Inflammatory macrophage treated with lipopolysaccharide for 4 hours (primary cell): ENCODE measurements around the gene WDR83.
"Not testable (repeated sequence)": the region's sequence is repeated elsewhere in the genome, so short reads cannot be mapped to it uniquely, and the experiment has no call there.

Experiments used
- DNase-seq: peaks from one replicate; pipeline ENCODE4 v3.0.0-alpha.2; 2020

The WDR83 gene, protein sequence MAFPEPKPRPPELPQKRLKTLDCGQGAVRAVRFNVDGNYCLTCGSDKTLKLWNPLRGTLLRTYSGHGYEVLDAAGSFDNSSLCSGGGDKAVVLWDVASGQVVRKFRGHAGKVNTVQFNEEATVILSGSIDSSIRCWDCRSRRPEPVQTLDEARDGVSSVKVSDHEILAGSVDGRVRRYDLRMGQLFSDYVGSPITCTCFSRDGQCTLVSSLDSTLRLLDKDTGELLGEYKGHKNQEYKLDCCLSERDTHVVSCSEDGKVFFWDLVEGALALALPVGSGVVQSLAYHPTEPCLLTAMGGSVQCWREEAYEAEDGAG

DNA sequence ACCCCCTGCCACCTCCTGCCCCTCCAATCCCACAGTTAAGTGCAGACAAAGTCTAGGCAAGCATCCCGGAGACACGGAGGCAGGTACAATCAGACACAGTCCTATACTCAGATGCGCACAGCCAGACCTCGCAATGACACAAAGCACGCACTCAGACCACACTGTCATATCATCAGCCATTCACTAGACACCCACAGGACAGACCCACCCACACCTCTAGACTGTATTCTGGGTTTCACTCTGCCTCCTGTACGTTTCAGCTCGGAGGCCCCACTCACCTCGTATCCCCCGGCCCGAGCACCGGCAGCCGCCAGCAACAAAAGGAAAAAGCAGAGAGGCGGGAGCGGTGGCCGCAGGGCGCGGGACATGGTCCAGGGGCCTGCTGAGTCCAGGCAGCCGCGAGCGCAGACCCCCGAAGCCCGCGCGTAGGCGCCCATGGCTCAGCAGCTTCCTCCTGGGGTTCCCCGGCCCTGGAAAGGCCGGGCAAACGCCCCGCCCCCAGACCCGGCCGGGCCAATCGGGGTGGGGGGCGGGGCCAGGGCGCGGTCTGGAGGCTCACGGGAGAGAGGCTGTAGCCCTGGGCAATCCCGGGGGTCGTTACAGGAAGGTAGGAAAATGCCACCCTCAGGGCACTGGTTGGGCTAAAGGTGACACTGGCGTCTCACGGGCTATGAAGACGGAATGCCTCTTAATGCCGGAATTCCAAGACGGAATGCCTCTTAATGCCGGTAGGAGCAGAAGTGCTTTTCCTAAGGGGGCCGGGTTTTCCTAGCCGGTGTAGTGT lies at the start of gene WDR83, which contains the start of gene MAN2B1:
TSS of gene WDR83 (plus strand) at position 543 of the 784 bp plus-strand sequence. CDS start 2,984 bp downstream, outside the sequence.
TSS of gene MAN2B1 (minus strand) at position 478 of the 784 bp plus-strand sequence. CDS start at position 437, 41 bp downstream.
- peak; percentile 91 for DNase-seq

DNA sequence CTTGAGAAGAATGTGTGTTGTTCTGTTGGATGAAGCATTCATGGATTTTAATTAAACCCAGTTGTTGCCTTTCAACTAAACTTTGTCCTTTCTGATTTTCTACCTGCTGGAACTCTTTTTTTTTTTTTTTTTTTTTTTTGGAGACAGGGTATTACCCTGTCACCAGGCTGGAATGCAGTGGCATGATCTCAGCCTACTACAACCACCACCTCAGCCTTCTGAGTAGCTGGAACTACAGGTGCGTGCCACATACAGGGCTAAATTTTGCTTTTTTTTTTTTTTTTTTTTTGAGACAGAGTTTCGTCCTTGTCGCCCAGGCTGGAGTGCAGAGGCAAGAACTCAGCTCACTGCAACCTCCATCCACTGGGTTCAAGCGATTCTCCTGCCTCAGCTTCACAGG lies 49.0 kb upstream of the WDR83 start:
- no peak for DNase-seq

DNA sequence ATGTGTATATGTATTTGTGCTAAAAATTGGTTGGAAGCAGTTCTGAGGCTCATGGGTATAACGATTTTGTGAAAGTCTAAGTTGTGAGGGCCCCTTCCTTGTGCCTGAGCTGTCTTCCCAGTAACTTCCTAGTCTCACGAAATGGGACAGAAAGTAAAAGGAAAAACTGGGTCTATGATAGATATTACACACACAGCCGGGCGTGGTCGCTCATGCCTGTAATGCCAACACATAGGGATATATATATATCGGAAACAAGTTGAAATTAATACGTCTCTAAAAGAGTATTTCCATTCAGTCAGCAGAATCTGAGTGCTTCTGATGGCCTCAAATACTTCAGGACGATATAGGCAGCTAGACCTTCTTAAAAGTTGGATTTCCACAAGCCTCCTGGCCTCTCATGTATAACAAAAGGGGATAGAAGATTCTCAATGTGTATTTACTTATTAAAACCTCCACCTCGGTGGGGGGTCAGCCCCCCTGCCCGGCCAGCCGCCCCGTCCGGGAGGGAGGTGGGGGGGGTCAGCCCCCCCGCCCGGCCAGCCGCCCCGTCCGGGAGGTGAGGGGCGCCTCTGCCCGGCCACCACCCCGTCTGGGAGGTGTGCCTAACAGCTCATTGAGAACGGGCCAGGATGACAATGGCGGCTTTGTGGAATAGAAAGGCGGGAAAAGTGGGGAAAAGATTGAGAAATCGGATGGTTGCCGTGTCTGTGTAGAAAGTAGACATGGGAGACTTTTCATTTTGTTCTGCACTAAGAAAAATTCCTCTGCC lies 45.2 kb upstream of the WDR83 start:
- DNase-seq, result peak; percentile 61

DNA sequence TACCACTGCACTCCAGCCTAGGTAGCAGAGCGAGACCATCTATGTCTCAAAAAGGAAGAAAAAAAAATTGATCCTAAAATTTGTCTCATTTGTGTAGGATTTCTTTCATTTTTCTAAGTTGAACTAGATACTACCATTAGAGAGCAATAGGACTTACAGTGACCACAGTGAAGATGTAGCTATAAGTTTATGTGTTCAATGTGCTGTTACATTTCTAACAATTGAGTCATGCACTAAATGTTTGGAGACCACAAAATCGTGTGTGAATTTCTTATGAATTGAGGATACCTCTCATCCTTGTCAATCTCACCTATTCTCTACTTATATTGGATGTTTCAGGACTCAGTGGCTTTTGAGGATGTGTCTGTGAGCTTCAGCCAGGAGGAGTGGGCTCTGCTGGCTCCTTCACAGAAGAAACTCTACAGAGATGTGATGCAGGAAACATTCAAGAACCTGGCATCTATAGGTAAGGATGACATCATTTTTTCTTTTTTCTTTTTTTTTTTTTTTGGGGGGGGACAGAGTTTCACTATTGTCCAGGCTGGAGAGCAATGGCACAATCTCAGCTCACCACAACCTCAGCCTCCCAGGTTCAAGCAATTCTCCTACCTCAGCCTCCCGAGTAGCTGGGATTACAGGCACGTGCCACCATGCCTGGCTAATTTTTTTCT lies 43.1 kb upstream of the WDR83 start:
- no peak for DNase-seq

DNA sequence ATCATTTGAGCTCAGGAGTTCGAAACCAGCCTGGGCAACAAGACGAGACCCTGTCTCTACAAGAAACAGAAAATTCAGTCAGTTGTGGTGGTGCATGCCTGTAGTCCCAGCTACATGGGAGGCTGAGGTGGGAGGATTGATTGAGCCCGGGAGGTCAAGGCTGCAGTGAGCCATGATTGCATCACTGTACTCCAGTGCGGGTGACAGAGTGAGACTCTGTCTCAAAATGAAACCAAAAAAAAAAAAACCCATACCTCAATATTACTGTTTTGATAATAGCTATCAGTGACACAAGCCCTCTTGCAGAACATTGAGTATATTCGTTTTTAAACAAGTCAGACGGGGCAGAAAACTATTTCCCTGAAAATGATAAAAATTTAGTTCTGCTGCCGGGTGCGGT lies 39.6 kb upstream of the WDR83 start:
- DNase-seq, result no peak

DNA sequence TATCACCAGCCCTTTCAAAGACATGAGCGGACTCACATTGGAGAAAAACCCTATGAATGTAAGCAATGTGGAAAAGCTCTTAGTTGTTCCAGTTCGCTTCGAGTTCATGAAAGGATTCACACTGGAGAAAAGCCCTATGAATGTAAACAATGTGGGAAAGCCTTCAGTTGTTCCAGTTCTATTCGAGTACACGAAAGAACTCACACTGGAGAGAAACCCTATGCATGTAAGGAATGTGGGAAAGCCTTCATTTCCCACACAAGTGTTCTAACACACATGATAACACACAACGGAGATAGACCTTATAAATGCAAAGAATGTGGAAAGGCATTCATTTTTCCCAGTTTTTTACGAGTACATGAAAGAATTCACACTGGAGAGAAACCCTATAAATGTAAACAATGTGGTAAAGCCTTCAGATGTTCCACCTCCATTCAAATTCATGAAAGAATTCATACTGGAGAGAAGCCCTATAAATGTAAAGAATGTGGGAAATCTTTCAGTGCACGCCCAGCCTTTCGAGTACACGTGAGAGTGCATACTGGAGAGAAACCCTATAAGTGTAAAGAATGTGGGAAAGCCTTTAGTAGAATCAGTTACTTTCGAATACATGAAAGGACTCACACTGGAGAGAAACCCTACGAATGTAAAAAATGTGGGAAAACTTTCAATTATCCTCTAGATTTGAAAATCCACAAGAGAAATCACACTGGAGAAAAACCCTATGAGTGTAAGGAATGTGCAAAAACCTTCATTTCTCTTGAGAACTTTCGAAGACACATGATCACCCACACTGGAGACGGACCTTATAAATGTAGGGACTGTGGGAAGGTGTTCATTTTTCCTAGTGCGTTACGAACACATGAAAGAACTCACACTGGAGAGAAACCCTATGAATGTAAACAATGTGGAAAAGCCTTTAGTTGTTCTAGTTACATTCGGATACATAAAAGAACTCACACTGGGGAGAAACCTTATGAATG lies 38.3 kb upstream of the WDR83 start:
- DNase-seq, result no peak

DNA sequence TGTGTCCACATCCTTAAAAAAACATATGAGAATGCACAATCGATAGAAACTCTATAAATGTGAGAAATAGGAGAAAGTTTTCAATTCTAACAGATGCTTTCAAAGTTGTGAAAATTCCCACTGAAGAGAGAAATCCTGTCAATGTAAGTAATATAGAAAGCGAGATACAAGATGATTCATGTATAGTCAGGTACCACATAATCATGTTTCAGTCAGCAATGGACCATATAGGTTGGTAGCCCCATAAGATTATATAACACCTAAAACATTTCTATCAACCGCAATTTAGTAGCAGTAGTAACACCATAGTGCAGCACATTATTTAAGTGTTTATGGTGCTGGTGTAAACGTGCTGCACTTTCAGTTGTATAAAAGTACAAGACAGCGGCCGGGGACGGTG lies 37.4 kb upstream of the WDR83 start:
- no peak for DNase-seq

DNA sequence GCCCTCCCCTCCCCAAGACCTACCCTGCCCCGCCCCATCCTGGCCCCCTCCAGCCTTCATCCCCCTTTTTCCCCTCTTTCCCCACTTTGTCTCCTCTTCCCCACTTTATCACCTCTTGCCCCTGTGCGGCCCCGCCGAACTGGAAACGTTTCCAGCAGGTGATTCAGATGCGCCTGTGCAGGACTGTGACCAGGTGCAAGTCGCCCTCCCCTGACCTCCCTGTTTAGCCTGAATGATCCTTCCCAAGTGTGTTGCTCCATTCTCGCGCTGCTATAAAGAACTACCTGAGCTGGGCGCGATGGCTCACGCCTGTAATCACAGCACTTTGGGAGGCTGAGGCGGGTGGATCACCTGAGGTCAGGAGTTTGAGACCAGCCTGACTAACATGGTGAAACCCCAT lies 30.0 kb upstream of the WDR83 start:
- no peak for DNase-seq

DNA sequence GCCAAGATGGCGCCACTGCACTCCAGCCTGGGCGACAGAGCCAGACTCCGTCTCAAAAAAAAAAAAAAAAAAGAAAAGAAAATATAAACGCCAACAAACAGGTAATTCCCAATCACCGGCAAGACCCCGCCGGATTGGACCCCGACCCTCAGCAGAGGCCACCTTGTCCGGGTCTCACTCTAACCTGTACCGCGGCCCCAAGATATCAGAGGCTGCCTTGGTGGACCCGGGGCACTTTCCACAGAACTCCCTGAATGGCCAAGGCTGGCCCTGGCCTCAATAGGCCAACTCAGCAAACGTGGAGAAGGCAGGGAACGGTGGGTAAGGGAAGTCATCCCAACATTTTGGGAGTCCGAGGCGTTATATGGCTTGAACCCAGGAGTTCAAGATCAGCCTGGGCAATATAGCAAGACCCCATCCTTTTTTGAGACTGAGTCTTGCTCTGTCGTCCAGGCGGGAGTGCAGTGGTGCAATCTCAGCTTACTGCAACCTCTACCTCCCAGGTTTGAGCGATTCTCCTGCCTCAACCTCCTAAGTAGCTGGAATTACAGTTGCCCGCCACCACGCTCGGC lies 27.9 kb upstream of the WDR83 start:
- DNase-seq, result no peak

DNA sequence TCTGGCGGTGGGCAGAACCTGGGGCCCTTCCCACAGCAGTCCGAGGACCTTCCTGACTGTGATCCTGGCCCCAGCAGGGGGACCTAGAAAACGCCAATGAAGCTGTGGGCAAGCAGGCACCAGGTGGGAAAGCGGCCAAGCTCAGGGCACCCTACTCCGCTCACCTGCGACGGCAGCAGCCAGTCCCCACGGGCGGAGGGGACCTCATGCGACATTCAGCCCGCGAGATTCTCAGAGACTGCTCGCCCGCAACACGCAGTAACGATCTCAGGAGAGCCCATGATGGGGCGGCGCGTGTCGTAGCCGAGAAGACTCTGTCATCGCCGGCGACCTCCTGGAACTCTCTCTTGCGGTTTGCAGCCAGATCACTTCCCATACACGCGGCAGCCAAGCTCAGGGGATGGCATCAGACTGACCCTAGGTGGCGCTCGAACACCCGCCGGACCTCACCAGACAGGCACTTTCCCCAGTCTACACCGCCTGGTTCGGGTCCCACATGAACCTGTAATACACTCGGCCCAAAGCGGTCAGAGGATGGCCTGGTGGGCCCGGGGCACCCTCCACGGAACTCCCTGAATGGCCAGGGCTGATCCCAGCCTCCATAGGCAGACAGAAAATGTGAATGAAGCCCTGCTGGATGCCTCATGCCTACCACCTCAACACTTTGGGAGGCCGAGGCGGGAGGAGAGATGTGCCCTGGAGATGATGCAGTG lies 26.6 kb upstream of the WDR83 start:
- DNase-seq, result peak; percentile 86

DNA sequence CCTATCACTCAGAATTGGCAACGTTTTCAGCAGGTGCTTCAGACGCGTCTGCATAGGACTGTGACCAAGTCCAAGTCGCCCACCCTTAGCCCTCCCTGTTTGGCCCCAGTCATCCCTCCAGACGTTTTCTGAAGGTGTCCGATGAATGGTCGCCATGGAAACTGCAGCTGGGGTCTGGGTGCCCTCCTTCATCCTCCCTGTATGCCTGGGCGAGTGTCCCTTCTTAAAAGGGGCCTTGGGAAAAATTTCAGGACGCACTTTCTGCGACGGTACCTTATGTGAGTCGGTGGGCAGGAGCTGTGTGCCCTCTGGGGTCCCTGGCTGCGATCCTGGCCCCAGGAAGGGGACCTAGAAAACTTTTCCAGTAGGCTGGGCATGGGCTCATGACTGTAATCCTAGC lies 25.2 kb upstream of the WDR83 start:
- DNase-seq, result no peak

DNA sequence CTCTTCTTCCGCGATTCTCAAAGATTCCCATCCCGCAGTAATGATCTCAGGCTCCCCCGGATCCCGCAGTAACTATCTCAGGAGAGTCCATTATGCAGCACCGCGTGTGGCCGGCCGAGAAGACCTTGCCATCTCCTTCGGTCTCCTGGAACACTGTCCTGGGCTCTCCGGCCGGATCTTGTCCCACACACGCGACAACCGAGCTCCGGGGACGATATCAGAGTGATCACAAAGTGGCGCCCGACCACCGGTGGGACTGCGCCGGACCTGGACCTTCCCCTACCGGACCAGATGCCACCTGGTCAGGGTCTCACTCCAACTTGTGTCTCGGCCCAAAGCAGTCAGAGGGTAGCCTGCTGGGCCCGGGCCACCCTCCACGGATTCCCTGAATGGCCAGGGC lies 24.1 kb upstream of the WDR83 start:
- DNase-seq, result no peak

DNA sequence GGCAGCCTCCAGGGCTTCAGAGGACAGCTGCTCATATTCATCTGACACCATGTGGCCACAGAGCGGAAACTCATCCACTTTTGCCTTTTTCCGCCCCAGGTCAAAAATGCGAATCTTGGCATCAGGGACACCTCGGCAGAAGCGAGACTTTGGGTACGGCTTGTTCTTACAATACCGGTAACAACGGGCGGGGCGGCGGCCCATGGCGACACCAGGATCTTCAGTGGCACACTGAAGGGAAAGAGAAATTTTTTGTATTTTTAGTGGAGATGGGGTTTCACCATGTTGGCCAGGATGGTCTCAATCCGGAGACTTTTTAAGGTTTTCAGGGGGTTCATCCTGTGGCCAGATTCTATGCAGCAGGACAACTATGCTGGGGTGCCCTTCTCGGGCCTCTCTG lies 22.9 kb upstream of the WDR83 start:
- not testable (repeated sequence) for DNase-seq

DNA sequence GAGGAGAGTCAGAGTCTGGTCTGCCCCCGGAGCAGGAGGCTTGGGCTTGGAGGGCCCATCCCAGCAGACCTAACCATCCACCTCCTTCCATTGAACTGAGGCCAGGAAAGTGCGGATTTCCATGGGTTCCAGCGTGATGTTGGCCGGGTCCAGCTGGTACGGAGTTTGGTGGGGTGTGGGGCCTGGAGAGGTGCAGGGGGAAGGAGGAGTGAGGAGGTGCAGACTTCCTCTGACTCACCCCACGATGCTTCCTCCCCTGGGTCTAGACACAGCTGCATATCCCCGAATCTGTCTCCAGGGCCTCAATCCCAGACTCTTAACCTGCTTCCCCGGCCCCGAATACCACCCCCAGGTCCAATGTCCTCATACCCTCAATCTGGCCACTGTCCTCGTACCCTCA lies 20.1 kb upstream of the WDR83 start:
- DNase-seq, result no peak

DNA sequence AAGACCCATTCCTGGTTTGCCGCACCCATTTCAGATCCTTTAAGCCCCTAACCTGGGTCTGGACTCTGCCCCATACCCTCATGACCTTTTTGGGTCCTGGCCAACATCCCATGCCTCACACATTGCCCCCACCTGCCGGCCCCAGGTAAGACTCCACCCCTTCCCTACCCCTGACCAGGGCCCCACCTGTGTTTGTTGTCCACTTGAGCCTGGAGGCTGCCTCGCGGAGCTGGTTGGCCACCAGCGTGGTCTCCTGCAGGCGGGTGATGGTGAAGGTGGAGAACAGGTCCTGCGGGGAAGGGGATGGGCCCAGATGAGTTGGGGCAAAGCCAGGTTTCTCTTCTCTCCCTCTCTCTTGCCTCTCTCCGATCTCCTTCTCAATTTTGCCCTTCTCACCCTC lies 19.6 kb upstream of the WDR83 start:
- no peak for DNase-seq

DNA sequence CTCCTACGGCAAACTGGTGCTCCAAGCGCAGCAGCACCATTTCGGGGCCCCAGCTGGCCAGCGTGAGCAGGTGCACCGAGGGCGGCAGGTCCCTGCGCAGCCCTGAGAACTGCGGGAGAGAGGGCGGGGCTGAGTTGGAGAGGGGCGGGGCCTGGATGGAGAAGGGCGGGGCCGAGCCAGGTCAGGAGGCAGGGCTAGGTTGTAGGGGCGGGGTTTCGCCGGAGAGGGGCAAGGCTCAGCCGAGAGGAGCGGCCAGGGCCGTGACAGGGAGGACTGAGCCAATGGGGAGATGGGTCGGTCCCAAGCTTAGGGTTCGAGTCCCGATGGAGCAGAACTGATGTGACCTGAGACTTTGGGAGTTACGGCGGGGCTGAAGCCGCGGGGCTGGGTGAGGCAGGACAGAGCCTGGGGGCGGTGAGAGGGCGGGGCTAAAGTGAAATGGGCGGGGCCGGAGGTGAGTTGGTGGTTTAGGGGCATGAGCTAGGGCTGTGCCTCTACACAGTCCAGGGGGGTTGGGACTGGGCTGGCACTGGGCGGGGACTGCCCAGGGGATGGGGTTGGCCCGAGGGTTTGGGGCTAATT lies 19.0 kb upstream of the WDR83 start:
- DNase-seq, result peak; percentile 50

DNA sequence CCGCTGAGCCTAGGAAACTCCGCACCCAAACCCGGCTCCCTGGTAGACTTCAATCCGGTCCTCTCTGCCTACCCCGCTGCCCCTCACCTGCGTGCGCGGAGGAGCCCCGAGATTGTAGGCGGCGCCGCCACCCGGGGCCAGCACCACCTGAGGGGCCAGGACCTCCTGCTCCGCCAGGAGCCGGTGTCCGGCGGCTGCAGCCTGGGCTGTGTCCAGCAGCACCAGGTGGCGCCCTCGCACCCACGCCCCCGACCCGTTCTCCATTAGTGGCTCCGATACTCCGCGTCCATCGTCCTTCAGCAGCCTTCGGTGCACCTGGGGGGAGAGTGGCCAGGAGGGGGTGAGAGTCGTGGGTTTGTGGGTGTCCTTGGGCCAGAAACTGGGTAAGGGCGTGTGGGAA lies 18.5 kb upstream of the WDR83 start:
- DNase-seq, result no peak

DNA sequence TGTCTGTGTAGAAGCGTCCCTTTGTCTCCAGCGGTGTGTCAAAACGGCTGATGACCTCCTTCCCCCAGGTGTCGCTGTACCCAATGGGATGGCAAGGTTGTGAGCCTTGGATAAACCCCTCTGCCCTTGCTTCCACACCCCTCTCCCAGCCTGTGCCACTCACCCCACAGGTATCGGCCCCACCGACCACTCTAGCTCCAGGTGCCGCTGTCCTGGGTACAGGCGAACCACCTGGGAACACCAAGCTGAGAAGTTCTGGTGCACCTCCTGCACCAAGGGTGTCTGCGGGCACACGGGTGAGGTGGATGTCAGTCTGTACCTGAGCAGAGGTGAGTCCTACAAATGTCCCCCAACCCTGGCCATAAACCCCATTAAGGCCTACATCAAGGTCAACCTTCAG lies 16.7 kb upstream of the WDR83 start:
- no peak for DNase-seq

DNA sequence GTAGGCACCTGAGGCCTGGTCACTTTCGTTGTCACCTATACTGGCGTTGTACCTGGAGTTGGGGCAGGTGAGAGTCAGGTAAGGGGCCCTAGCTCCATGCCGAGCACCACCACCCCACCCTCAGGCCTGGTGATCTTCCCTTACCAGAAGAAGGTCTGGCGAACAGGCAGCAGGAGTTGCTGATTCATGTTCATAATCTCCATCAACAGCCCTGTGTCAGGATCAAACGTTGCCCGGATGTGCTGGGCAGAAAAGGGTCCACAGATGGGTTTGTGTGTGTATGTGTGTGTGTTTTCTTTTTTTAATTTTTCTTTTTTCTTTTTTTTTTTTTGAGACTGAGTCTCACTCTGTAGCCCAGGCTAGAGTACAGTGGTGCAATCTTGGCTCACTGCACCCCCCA lies 14.4 kb upstream of the WDR83 start:
- DNase-seq, result no peak

DNA sequence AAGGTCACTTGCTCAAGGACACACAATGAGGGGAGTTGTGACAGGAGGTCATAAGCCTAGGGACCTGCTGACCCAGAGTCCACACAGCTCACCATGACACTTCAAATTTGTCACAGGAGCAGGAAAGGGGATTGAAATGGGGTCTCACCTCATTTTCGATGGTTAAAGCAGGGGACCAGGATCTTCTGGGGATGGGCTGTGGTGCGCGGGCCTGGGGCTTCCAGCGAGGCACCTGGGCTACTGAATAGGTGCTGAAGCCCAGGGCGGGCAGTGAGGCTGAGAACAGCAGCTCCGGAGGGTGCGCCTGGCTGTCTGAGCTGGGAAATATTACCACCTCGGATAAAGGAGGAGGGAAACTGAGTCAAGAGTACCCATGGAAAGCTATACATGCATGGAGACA lies 11.1 kb upstream of the WDR83 start:
- DNase-seq, result no peak
